HEK293 (cell line): Measurements from ENCODE around the gene OR13C3.
A peak's percentile ranks its signal among the peaks of the same experiment; 100 is the strongest.

ENCODE experiments used
- CTCF ChIA-PET: fragments of 350-600 bp; formaldehyde crosslinking; extraction: SDS; loops from one replicate; lab custom pipeline; 2021; ENCODE audit warnings: antibody characterized with exemption; lab: Yijun Ruan, JAX
- POLR2A ChIA-PET: fragments of 300-600 bp; formaldehyde crosslinking; extraction: SDS; loops from one replicate; lab custom pipeline; 2020; ENCODE audit warnings: antibody characterized with exemption, inconsistent platforms; lab: Yijun Ruan, JAX
- H3K27ac ChIP-seq: fragments of 200-500 bp; sonication (Bioruptor generic); 2 replicates; pipeline ENCODE4 v1.5.1; 2014; ENCODE audit warnings: low read depth, low read length, control low read depth, inconsistent platforms; ENCODE audit errors: extremely low read depth
- H3K36me3 ChIP-seq, 2 experiments: fragments of 200-500 bp in 1 of 2; sonication (Bioruptor generic) in 1 of 2; 1 replicate in 1 of 2; 2 replicates in 1 of 2; pipeline ENCODE4 v1.5.1; 2014 to 2017; ENCODE audit warnings: inconsistent platforms in 2 of 2, low read length in 2 of 2; ENCODE audit not compliant: control insufficient read depth in 2 of 2, insufficient read depth in 1 of 2
- H3K4me1 ChIP-seq: fragments of 200-500 bp; sonication (Bioruptor generic); 2 replicates; pipeline ENCODE4 v1.5.1; 2014; ENCODE audit warnings: mild to moderate bottlenecking, low read length, inconsistent platforms; ENCODE audit not compliant: control insufficient read depth, insufficient read depth
- H3K4me3 ChIP-seq: 2 replicates; pipeline ENCODE4 v1.5.1; 2011; ENCODE audit warnings: low read depth, mild to moderate bottlenecking, control low read depth, low read length, moderate library complexity
- H3K9me3 ChIP-seq: fragments of 200-500 bp; sonication (Bioruptor generic); 2 replicates; pipeline ENCODE4 v1.5.1; 2014; ENCODE audit warnings: low read depth, low read length, inconsistent platforms; ENCODE audit not compliant: control insufficient read depth, insufficient read depth
- FEZF1 ChIP-seq: fragments of 450-650 bp; formaldehyde crosslinking; IDR thresholded peaks from 2 replicates; pipeline ENCODE4 v1.5.1; 2016; ENCODE audit warnings: missing biosample characterization, missing genetic modification characterization
- ZNF112 ChIP-seq: fragments of 450-650 bp; formaldehyde crosslinking; IDR thresholded peaks from 2 replicates; pipeline ENCODE4 v1.5.0; 2017; ENCODE audit warnings: missing biosample characterization, missing genetic modification characterization
- ZNF514 ChIP-seq: fragments of 450-650 bp; formaldehyde crosslinking; IDR thresholded peaks from 2 replicates; pipeline ENCODE4 v1.5.1; 2016; ENCODE audit warnings: missing biosample characterization, missing genetic modification characterization
- ZNF529 ChIP-seq: fragments of 450-650 bp; formaldehyde crosslinking; IDR thresholded peaks from 2 replicates; pipeline ENCODE4 v1.5.1; 2017; ENCODE audit warnings: missing genetic modification characterization, missing biosample characterization; ENCODE audit not compliant: insufficient replicate concordance
- ZNF624 ChIP-seq: fragments of 450-650 bp; formaldehyde crosslinking; IDR thresholded peaks from 2 replicates; pipeline ENCODE4 v1.5.1; 2017; ENCODE audit warnings: missing biosample characterization, missing genetic modification characterization
- ZNF654 ChIP-seq: fragments of 450-650 bp; formaldehyde crosslinking; IDR thresholded peaks from 2 replicates; pipeline ENCODE4 v1.5.1; 2016; ENCODE audit warnings: low read depth, missing biosample characterization, missing genetic modification characterization
- TF ChIP-seq, protein P1 (sequence below): sonication (generic); formaldehyde crosslinking; IDR thresholded peaks from 2 replicates; pipeline ENCODE4 v1.8.1; 2022; ENCODE audit warnings: mild to moderate bottlenecking, moderate library complexity, missing genetic modification reagents

Gene OR13C3

GRCh38 chr9:104503440-104503839 is 33.2 kb downstream of the OR13C3 start:
- CTCF ChIA-PET = no interaction called here

GRCh38 chr9:104494808-104495207 is 41.8 kb downstream of the OR13C3 start:
- H3K36me3 ChIP-seq = no peaks in the 10 kb centered on the region
- no peaks in the 10 kb centered on the region for H3K9me3 ChIP-seq
- TF ChIP-seq ZNF654 (tag by site-specific recombination) = peak; percentile 26
- no peak for TF ChIP-seq ZNF624 (tag by site-specific recombination)
- TF ChIP-seq FEZF1 (tag by site-specific recombination) = no peak
- no peak for TF ChIP-seq ZNF514 (tag by site-specific recombination)
- TF ChIP-seq, all 188 proteins: peak for 1
- ChIA-PET CTCF (interaction anchor here (0.6 to 1.6 kb wide), 12 partner anchors 10 to 367 kb away, joined by 3 to 8 read pairs (median 3); no protein-coding TSS in a partner anchor), POLR2A (interaction anchor here (0.7 kb wide), 1 partner anchor 1177 kb away, joined by 4 read pairs; no protein-coding TSS in a partner anchor)
- no peaks in the 10 kb centered on the region for H3K4me1 ChIP-seq
- H3K27ac ChIP-seq = no peak overlapping the region
- no peak overlapping the region for H3K4me3 ChIP-seq

More at GRCh38 chr9:104503440-104503839, 33.2 kb downstream of the OR13C3 start:
- H3K36me3 ChIP-seq = no peaks in the 10 kb centered on the region
- H3K9me3 ChIP-seq = no peaks in the 10 kb centered on the region
- TF ChIP-seq, protein P1, sequence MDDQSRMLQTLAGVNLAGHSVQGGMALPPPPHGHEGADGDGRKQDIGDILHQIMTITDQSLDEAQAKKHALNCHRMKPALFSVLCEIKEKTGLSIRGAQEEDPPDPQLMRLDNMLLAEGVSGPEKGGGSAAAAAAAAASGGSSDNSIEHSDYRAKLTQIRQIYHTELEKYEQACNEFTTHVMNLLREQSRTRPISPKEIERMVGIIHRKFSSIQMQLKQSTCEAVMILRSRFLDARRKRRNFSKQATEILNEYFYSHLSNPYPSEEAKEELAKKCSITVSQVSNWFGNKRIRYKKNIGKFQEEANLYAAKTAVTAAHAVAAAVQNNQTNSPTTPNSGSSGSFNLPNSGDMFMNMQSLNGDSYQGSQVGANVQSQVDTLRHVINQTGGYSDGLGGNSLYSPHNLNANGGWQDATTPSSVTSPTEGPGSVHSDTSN = no peak
- TF ChIP-seq ZNF529 (no peak), ZNF112 (tag by site-specific recombination) (no peak)
- no peak overlapping the region for H3K27ac ChIP-seq
- no peak overlapping the region for H3K4me3 ChIP-seq
- POLR2A ChIA-PET = no interaction called here
- H3K4me1 ChIP-seq = no peaks in the 10 kb centered on the region
